A549 (cell line): ENCODE data around the gene STX16. TPM values are rescaled to one million over a fixed set of nuclear protein-coding genes. Genes with fewer than 3 reads are reported as not detected.

Experiments
- ATAC-seq, 2 experiments: fragments of 200-7000 bp in 1 of 2; fragments of >200 bp in 1 of 2; cut with Nextera tagmentation in 1 of 2; cut with Tn5 transposase in 1 of 2; 3 replicates each; pipeline versions ENCODE4 v1.8.0 to v1.9.1; 2018 to 2020; ENCODE audit warnings: mild to moderate bottlenecking in 1 of 2, moderate library complexity in 1 of 2
- CTCF ChIA-PET: fragments of 300-600 bp; sonication (Branson Sonifier 250); formaldehyde crosslinking; extraction: SDS; loops from one replicate; lab custom pipeline; 2021; ENCODE audit warnings: antibody characterized with exemption, inconsistent platforms; lab: Yijun Ruan, JAX
- POLR2A ChIA-PET: fragments of 350-600 bp; formaldehyde crosslinking; extraction: SDS; loops from one replicate; lab custom pipeline; 2021; ENCODE audit warnings: antibody characterized with exemption, inconsistent platforms; lab: Yijun Ruan, JAX
- DNase-seq, 2 experiments: peaks; one replicate each; pipeline versions ENCODE4 v3.0.0 to v3.0.0-alpha.2; 2011 to 2016; ENCODE audit warnings: low read depth in 1 of 2, low spot score in 1 of 2
- FAIRE-seq: peaks from 2 replicates; lab custom pipeline; 2011; peaks lifted over from hg19 to GRCh38; lab: Jason Lieb, UNC
- H3K27ac ChIP-seq, 2 experiments: fragments of >200 bp; sonication (Bioruptor Twin); formaldehyde crosslinking; 3 replicates each; pipeline ENCODE4 v1.5.1; 2016 to 2017
- H3K4me1 ChIP-seq: fragments of >200 bp; sonication (Bioruptor Twin); formaldehyde crosslinking; 3 replicates; pipeline ENCODE4 v1.6.1; 2016
- H3K4me2 ChIP-seq: fragments of >200 bp; sonication (Bioruptor Twin); formaldehyde crosslinking; 3 replicates; pipeline ENCODE4 v1.6.1; 2016
- H3K4me3 ChIP-seq: fragments of >200 bp; sonication (Bioruptor Twin); formaldehyde crosslinking; 3 replicates; pipeline ENCODE4 v1.5.1; 2016
- H3K9me3 ChIP-seq: fragments of >200 bp; sonication (Bioruptor Twin); formaldehyde crosslinking; 3 replicates; pipeline ENCODE4 v1.6.1; 2016
- ATOH8 ChIP-seq: fragments of 250-450 bp; sonication (Bioruptor Pico); IDR thresholded peaks from 2 replicates; pipeline ENCODE4 v1.5.0; 2020; ENCODE audit warnings: low read depth, mild to moderate bottlenecking, moderate library complexity
- BCL3 ChIP-seq: fragments of >200 bp; sonication (Bioruptor Twin); formaldehyde crosslinking; IDR thresholded peaks from 3 replicates; pipeline ENCODE4 v1.6.1; 2016
- BHLHE40 ChIP-seq: IDR thresholded peaks from 2 replicates; pipeline ENCODE4 v1.6.1; 2012; ENCODE audit warnings: low read depth, low read length, inconsistent platforms
- CBX2 ChIP-seq: fragments of 200-600 bp; sonication (generic); IDR thresholded peaks from 2 replicates; pipeline ENCODE4 v1.6.1; 2016; ENCODE audit warnings: low read depth, mild to moderate bottlenecking, borderline replicate concordance
- CHD4 ChIP-seq: fragments of 200-600 bp; sonication (generic); IDR thresholded peaks from 2 replicates; pipeline ENCODE4 v1.6.1; 2016; ENCODE audit warnings: antibody characterized with exemption, mild to moderate bottlenecking, borderline replicate concordance
- E2F6 ChIP-seq: IDR thresholded peaks from 2 replicates; pipeline ENCODE4 v1.6.1; 2012; ENCODE audit warnings: low read depth, borderline replicate concordance
- FOSB ChIP-seq: fragments of 250-450 bp; sonication (Bioruptor Pico); IDR thresholded peaks from 2 replicates; pipeline ENCODE4 v1.5.0; 2020; ENCODE audit warnings: mild to moderate bottlenecking, moderate library complexity
- FOSL2 ChIP-seq, 2 experiments: fragments of 450-650 bp in 1 of 2; fragments of >200 bp in 1 of 2; sonication (Bioruptor Twin) in 1 of 2; formaldehyde crosslinking; IDR thresholded peaks; 2 replicates each; pipeline versions ENCODE4 v1.5.0 to v1.6.1; 2016 to 2020; ENCODE audit warnings: mild to moderate bottlenecking in 1 of 2, moderate library complexity in 1 of 2
- FOXS1 ChIP-seq: fragments of 250-450 bp; sonication (Bioruptor Pico); IDR thresholded peaks from 2 replicates; pipeline ENCODE4 v1.5.0; 2020; ENCODE audit warnings: mild to moderate bottlenecking, moderate library complexity
- GATA3 ChIP-seq: IDR thresholded peaks from 2 replicates; pipeline ENCODE4 v1.6.1; 2012; ENCODE audit warnings: borderline replicate concordance
- HDAC2 ChIP-seq: fragments of 200-600 bp; sonication (generic); IDR thresholded peaks from 2 replicates; pipeline ENCODE4 v1.6.1; 2016
- HOXA7 ChIP-seq: fragments of 250-450 bp; sonication (Bioruptor Pico); IDR thresholded peaks from 2 replicates; pipeline ENCODE4 v1.5.0; 2020; ENCODE audit warnings: mild to moderate bottlenecking, moderate library complexity
- MAX ChIP-seq: IDR thresholded peaks from 2 replicates; pipeline ENCODE4 v1.6.1; 2012
- MAZ ChIP-seq: fragments of 150-350 bp; IDR thresholded peaks from 2 replicates; pipeline ENCODE4 v1.6.1; 2014; ENCODE audit warnings: antibody characterized with exemption, low read depth, low read length, borderline replicate concordance
- MYC ChIP-seq: IDR thresholded peaks from 2 replicates; pipeline ENCODE4 v1.6.1; 2012; ENCODE audit warnings: mild to moderate bottlenecking, inconsistent platforms, low read length, improper control_type of control experiment, borderline replicate concordance
- NPAS2 ChIP-seq: fragments of 250-450 bp; sonication (Bioruptor Pico); IDR thresholded peaks from 2 replicates; pipeline ENCODE4 v1.8.0; 2022; ENCODE audit warnings: mild to moderate bottlenecking, moderate library complexity, borderline replicate concordance
- PHF8 ChIP-seq: fragments of 200-600 bp; sonication (generic); IDR thresholded peaks from 2 replicates; pipeline ENCODE4 v1.6.1; 2016; ENCODE audit warnings: low read depth, mild to moderate bottlenecking, antibody characterized with exemption, moderate library complexity, borderline replicate concordance
- POLR2A ChIP-seq: IDR thresholded peaks from 2 replicates; pipeline ENCODE4 v1.6.1; 2012; ENCODE audit warnings: mild to moderate bottlenecking, low read length
- SREBF2 ChIP-seq: fragments of 450-650 bp; IDR thresholded peaks from 2 replicates; pipeline ENCODE4 v1.6.1; 2014; ENCODE audit warnings: mild to moderate bottlenecking, moderate library complexity
- TP53 ChIP-seq: fragments of 250-450 bp; sonication (Bioruptor Pico); IDR thresholded peaks from 2 replicates; pipeline ENCODE4 v1.5.0; 2021; ENCODE audit warnings: mild to moderate bottlenecking, moderate library complexity
- ZC3H11A ChIP-seq: fragments of 450-650 bp; IDR thresholded peaks from 2 replicates; pipeline ENCODE4 v1.6.1; 2014; ENCODE audit warnings: antibody characterized with exemption, mild to moderate bottlenecking
- ZFP36 ChIP-seq: fragments of 450-650 bp; IDR thresholded peaks from 2 replicates; pipeline ENCODE4 v1.6.1; 2014; ENCODE audit warnings: borderline replicate concordance; ENCODE audit not compliant: partially characterized antibody
- ZSCAN20 ChIP-seq: fragments of 250-450 bp; sonication (Bioruptor Pico); IDR thresholded peaks from 2 replicates; pipeline ENCODE4 v1.8.0; 2022; ENCODE audit warnings: mild to moderate bottlenecking, moderate library complexity
- WGBS: methylation state at CpG from one replicate; pipeline ENCODE4 v1.1.6; 2017; ENCODE audit errors: missing lambda C conversion rate; 5-methylcytosine and 5-hydroxymethylcytosine counted together
- polyA plus RNA-seq, 4 experiments: library from polyadenylated mRNA; depleted of rRNA in 3 of 4; stranded (reverse); fragments of >200 nt; fragmentation: RNase III in 1 of 4; extraction: RNeasy Plus Mini Kit Qiagen cat#74134 plus additional on column Dnase treatment in 1 of 4; gene quantifications; 2 replicates in 3 of 4; 3 replicates in 1 of 4; pipeline ENCODE4 v1.2.3, GENCODE V29; 2011 to 2017

Gene STX16
- polyA plus RNA-seq, 2 of the 4 experiments (the other 2 are of a cell fraction) = 68.5 to 71.6 TPM

GRCh38 chr20:58619864-58620431 is 31.1 kb upstream of the STX16 start:
- CTCF ChIA-PET = interaction anchor here (0.8 to 1.3 kb wide), 4 partner anchors 32 to 383 kb away, joined by 3 to 4 read pairs (median 3); partner anchors contain the start of gene STX16
- Histone ChIP-seq H3K9me3 (peaks cover 4% of the 10 kb centered on the region; the same call in 1 of the 3 replicates), H3K4me3 (no peak overlapping the region), H3K27ac (no peak overlapping the region), H3K4me2 (no peak overlapping the region), H3K4me1 (peaks cover 19% of the 10 kb centered on the region)
- POLR2A ChIA-PET = interaction anchor here (0.6 kb wide), 1 partner anchor 31 kb away, joined by 3 read pairs; the partner anchor contains the start of gene STX16
- FAIRE-seq (no peak), DNase-seq (no peak), ATAC-seq (no peak)
- TF ChIP-seq SREBF2 (no peak), CHD4 (no peak), FOSB (CRISPR knock-in tag) (no peak), FOSL2 (IDR thresholded peaks at IDR 0.05) (no peak), FOSL2 (CRISPR knock-in tag; IDR thresholded peaks at IDR 0.05) (no peak), NPAS2 (CRISPR knock-in tag) (no peak), ZC3H11A (no peak), ATOH8 (CRISPR knock-in tag) (no peak), MYC (no peak), HOXA7 (CRISPR knock-in tag) (no peak), MAZ (no peak), BHLHE40 (no peak), GATA3 (no peak), MAX (no peak), POLR2A (no peak; the same call in 1 of the 2 replicates)
- WGBS = 60% methylated on average over 11 of the region's 11 CpGs

- CTCF ChIA-PET = interaction anchor here (0.7 to 2.2 kb wide), 9 partner anchors 8 to 402 kb away, joined by 3 to 7 read pairs (median 3); partner anchors contain the start of gene STX16
- no peak overlapping the region for H3K4me2 ChIP-seq
- H3K27ac ChIP-seq = peak overlapping the region; percentile 95 to 97; a peak in 4 of 6 replicates
- TF ChIP-seq TP53 (CRISPR knock-in tag) (no peak), ZC3H11A (no peak), FOXS1 (no peak), FOSL2 (IDR thresholded peaks at IDR 0.05) (no peak), FOSL2 (CRISPR knock-in tag; IDR thresholded peaks at IDR 0.05) (no peak), ZSCAN20 (no peak), ATOH8 (CRISPR knock-in tag) (no peak), BCL3 (no peak), ZFP36 (no peak), HDAC2 (no peak), E2F6 (no peak), POLR2A (no peak), CBX2 (no peak), PHF8 (no peak)
- TF ChIP-seq, all 56 proteins: peak for 0
- FAIRE-seq = no peak
- POLR2A ChIA-PET = no interaction called here
- DNase-seq = peak in 1 of 2 experiments; percentile 30
- Histone ChIP-seq H3K4me3 (no peak overlapping the region), H3K9me3 (peaks cover 4% of the 10 kb centered on the region; the same call in 1 of the 3 replicates), H3K4me1 (peaks cover 19% of the 10 kb centered on the region)
- no peak for ATAC-seq
- 93% methylated on average over 9 of the region's 9 CpGs for WGBS
Observed at GRCh38 chr20:58621906-58622548, 29.1 kb upstream of the STX16 start.
